Activated CD8-positive, alpha-beta memory T cell treated with anti-CD3 and anti-CD28 coated beads, Interleukin-2, amount 50 U/mL, for 1 hour (primary cell): ENCODE results near the gene DDX51.
A peak's percentile ranks its signal among the peaks of the same experiment; 100 is the strongest.
"Not testable (repeated sequence)": the region's sequence is repeated elsewhere in the genome, so short reads cannot be mapped to it uniquely, and the experiment has no call there.

Experiments used
- DNase-seq: peaks from one replicate; pipeline ENCODE4 v3.0.0-alpha.2; 2020; ENCODE audit errors: extremely low read depth

Gene DDX51

DNA sequence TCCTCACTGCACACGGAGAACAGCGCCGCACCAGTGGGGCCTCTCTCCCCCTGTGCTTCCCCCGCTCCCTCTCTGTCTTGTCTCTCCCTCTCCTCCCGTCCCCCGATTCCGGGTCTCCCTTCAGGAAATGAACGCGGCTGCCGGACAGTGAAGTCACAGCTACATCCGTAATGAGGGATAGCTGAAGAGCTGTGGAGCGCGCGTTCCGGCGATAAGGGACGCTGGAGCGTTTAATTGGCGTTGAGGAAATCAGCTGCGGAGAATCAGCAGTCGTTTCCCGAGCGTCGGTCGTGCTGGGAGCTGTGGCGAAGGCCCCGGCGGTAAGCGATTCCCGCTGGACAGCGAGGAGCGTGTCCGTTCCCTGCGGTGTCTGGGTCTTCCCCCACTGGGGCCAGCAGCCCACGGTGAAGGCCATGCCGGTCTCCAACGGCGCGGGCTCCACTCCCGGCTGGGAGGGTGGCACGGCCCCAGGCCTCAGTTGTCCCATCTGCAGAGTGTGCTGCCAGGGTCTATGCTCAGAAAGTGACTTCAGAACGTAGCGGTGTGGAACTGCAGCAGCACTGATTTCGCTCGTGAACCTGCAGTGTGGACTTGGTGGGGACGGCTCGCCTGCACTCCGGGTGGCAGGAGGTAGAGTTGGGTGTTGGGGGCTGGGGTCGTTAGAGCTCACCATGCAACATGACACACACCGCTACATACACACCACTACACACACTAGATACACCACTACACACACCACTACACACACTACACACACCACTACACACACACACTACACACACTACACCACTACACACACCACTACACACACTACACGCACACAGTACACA is 11.0 kb upstream of the DDX51 start:
- DNase-seq: no peak

DNA sequence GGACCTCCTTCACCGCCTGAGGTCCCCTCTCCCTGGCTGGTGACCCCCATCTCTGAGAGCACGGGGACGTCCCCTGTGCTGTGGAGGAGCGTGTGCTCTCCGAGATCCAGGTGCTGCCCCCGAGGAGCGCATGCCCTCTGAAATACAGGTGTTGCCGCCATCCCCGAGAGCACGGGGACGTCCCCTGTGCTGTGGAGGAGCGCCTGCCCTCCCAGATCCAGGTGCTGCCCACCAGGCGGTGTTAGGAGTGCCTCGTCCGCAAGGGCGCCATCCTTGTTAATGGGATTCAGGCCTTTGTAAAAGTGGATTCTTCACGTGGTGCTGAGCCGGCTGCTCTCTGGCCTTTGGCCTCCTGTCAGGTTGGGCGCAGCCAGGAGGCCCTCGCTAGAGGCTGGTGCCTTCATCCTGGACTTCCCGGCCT is 10.2 kb upstream of the DDX51 start:
- no peak for DNase-seq

GRCh38 chr12:132153501-132154340 is 9.6 kb upstream of the DDX51 start:
- peak; percentile 17 for DNase-seq

DNA sequence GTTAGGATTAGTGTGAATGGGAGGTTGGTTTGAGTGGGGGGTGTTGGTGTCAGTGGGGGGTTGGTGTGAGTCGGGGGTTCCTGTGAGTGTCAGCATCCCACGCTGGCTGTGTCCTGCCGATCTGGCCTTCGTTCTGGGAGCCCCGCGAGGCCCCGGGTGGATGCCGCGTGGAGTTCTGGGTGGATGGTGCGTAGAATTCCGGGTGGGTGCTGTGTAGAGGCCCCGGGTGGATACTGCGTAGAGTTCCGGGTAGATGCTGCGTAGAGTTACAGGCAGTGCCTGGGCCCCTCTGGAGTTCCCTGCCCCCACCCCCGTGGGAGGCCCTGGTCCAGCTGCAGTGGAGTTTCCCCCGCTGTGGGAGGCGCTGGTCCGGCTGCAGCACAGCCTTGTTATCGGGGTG is 8.8 kb upstream of the DDX51 start:
- DNase-seq: no peak

- DNase-seq: no peak
Measured at GRCh38 chr12:132152411-132152821, 8.3 kb upstream of the DDX51 start.

GRCh38 chr12:132151766-132152410 is 7.8 kb upstream of the DDX51 start:
- no peak for DNase-seq

DNA sequence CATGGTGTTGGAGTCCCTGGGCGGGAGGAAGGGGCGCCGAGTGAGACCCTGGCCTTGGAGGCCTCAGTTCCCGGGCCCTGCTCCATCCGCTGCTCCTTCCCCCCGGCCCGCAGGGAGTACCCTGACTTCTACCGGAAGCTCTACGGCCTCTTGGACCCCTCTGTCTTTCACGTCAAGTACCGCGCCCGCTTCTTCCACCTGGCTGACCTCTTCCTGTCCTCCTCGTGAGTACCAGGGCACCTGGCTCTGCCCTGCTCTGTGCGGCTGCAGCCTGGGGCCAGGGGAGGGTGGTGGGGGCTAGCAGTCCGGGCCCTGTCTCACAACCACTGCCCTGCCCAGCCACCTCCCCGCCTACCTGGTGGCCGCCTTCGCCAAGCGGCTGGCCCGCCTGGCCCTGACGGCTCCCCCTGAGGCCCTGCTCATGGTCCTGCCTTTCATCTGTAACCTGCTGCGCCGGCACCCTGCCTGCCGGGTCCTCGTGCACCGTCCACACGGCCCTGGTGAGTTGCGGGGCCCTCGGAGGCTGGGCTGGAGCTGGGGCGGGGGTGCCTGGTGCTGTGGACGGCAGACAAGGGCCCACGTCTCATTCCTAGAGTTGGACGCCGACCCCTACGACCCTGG is 7.1 kb upstream of the DDX51 start:
- no peak for DNase-seq

GRCh38 chr12:132150780-132151144 is 6.6 kb upstream of the DDX51 start:
- no peak for DNase-seq

- DNase-seq: not testable (repeated sequence)
Measured at GRCh38 chr12:132149526-132149925, 5.4 kb upstream of the DDX51 start.

DNA sequence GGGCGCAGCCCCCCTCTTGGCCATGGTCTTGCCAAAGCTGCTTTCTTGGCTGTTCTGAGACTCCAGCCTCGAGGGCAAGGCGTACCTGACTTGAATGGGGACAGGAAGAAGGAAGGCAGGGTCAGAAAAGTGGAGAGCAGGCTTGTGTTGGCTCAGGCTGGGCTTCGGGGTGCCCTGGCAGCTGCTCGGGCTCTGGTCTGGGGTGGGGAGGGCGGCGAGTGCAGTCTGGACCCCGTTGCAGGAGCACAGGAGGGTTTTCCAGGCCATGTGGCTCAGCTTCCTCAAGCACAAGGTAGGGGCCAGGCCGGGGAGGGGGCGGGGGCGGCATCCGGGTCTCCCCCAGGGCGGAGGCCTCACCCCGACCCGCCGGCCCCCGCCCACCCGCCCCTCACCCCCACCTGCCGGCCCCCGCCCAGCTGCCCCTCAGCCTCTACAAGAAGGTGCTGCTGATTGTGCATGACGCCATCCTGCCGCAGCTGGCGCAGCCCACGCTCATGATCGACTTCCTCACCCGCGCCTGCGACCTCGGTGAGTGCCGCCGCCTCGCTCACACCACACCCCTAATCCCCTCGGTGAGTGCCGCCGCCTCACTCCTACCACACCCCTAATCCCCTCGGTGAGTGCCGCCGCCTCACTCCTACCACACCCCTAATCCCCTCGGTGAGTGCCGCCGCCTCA is 4.4 kb upstream of the DDX51 start:
- no peak for DNase-seq

DNA sequence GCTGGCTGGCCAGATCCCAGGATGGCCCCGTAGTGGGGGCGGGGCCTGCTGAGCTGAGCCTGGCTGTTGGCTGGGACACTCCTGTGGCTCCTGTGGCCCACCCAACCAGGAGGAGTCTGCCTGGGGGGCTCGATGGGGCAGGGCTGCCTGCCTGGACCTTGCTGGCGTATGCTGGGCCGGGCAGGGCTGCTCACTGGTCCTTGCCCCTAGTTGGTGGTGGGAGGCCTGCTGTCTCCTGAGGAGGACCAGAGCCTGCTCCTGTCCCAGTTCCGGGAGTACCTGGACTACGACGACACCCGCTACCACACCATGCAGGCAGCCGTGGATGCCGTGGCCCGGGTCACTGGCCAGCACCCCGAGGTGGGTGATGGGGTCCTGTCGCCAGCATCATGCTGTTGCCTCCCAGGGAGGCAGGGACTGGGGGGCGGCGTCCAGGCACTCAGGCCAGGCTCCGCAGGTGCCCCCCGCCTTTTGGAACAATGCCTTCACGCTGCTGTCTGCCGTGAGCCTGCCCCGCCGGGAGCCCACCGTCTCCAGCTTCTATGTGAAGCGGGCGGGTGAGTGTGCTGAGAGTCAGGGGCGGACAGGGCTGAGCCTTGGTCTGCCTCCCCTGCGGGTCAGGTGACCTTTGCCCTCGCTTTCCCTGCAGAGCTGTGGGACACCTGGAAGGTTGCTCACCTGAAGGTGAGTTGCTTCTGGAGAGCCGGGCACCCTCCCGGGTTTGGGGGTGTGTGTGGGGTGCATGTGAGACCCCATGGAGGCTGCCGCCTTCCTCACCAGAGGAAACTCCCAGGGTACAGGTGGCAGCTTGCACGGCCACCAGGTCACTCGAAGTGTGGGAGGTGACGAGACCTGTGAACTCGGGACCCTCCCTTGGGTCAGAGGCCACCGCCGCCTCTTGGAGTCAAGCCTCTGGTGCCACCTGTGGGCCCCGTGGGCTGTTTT is 3.6 kb upstream of the DDX51 start:
- DNase-seq: no peak

GRCh38 chr12:132146772-132147422 is 2.8 kb upstream of the DDX51 start:
- no peak for DNase-seq

DNA sequence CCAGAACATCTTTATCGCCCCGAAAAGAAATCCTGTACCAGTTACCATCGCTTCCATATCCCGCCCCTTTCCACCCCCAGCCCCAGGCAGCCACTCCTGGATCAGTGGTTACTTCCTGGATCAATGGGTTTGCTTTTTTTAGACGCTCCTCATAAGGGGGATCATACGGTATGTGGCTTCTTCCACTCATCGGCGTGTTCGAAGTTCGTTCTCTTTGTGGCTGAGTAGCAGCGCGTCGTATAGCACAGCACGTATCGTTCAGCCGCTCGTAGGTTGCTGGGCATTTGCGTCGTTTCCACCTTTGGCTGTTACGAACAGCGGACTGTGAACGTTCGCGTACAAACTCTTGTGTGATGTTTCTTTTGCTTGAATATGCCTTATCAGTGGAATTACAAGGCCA is 2.0 kb upstream of the DDX51 start:
- DNase-seq: no peak

DNA sequence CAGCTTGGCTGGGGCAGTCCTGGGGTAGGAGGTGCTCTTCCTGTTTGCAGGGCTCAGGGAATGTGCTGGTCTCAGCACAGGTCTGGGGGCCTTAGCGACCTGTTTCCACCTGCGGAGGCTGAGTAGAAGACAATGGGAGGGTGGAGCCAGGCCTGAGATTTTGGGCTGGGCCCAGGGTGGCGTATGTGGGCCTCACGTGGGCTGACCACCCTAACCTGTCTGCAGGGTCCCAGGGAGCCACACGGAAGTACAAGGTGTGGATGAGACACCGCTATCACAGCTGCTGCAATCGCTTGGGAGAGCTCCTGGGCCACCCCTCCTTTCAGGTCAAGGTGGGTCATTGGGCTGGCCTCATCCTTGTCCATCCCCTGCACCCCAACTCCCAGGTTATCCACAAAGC is 1.2 kb upstream of the DDX51 start:
- no peak for DNase-seq

- no peak for DNase-seq
Measured at GRCh38 chr12:132144810-132145168, 670 bp upstream of the DDX51 start.

- DNase-seq: no peak
Measured at GRCh38 chr12:132143336-132144071, 615 bp downstream of the DDX51 start.

DNA sequence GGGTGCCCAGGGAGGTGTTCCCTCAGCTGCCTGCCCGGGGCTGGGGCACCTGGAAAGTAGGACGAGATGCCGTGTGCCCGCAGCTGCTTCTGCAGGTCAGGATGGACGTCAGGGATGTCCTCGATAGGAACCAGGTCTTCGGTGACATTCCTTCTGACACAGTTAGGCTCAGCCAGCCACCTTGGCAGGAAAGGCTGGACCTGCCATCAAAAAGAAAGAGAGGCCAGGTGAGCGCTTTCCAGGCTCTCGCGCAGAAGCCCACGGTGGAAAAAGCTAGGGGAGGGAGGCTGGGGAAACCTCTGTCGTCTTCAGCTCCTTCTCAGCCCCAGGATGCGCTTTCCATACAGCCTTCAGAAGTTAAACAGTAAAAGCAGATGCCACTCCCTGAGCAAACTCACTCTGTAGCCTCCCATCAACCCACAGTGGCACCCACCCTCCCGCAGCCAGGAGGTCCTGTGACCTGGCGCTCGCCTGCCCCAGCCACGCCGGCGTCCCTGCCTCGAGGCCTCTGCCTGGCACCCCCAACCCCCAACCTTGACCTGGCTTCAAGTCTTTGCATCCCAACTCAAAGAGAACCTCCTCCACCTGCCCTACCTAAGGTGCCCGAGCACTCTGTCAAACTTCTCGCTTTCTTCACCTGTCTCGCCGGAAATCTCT is 1.3 kb downstream of the DDX51 start:
- no peak for DNase-seq

DNA sequence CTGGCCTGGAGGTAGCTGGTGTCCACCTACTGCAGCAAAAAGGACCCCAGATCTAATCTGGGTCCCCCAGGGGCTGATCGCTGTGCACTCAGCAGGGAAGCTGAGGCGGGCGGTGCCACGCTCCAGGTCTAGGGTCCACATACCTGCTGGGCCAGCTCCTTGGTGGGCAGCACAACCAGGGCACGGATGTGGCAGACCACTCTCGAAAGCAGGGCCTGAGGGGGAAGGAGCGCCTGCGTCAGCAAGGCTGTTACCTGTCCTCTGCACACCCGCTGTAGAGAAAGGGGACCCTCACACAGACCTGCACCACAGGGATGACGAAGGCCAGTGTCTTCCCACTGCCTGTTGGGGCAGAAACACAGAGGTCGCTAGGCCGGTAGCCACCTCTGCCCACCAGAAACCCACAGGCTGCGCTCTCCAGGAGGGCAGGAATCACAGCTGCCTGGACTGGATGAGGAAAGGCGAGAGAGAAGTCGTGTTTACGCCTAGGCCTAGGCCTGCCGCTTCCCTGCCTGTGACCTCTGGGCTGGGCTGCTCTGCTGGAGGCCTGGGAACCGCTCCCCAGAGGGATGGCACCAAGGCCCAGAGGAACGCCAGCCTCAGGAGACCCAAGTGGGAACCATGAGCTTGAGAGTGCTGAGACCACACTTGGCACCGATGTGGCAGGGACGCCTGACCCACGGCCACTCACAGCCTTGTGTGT is 2.0 kb downstream of the DDX51 start:
- no peak for DNase-seq
